ENCODE data around the gene ARPC2. TPM values are rescaled to one million over a fixed set of nuclear protein-coding genes. Genes with fewer than 3 reads are reported as not detected.

ARPC2 gene
- total and polyA plus RNA-seq, 10 of the 15 experiments (the other 5 are each of a cell fraction or from before 2014, with no cell fraction given) = 440 to 980 (median 709) TPM

- no peak for TF ChIP-seq GATAD2B (conservative IDR thresholded peaks at IDR 0.05; ENCODE audit: low read depth)
- no peak for TF ChIP-seq BMI1 (IDR thresholded peaks at IDR 0.05; ENCODE audit: borderline replicate concordance)
- no peak for TF ChIP-seq HDAC6 (IDR thresholded peaks at IDR 0.05; ENCODE audit: unreplicated experiment)
Observed at GRCh38 chr2:218278531-218279360, 61.8 kb downstream of the ARPC2 start (continued).

- H3K9ac ChIP-seq (ENCODE audit: control insufficient read depth, insufficient read depth, low read length) = no peak overlapping the region
- FAIRE-seq = no peak
- DNase-seq (ENCODE audit: low read depth, low spot score) = no peak
- H4K20me1 ChIP-seq (ENCODE audit: control insufficient read depth, insufficient read depth) = no peaks in the 10 kb centered on the region
- POLR2A ChIA-PET = no interaction called here
- SMC1A ChIA-PET (ENCODE audit: uncharacterized antibody, unreplicated experiment) = interaction anchor here (0.7 kb wide), 1 partner anchor 98 kb away, joined by 3 read pairs; no protein-coding TSS in a partner anchor
- no peak for ATAC-seq
- H3K4me3 ChIP-seq = no peak overlapping the region
- peaks cover 11% of the 10 kb centered on the region for H3K79me2 ChIP-seq (ENCODE audit: control insufficient read depth, insufficient read depth, low read length)
- no peak overlapping the region for H2AFZ ChIP-seq (ENCODE audit: control insufficient read depth, low read depth, low read length)
- RAD21 ChIA-PET (ENCODE audit: unreplicated experiment) = no interaction called here
- no peaks in the 10 kb centered on the region for H3K9me3 ChIP-seq (replicated peaks; ENCODE audit: control insufficient read depth, insufficient read depth, low read length)
- no peak overlapping the region for H3K4me2 ChIP-seq (ENCODE audit: control insufficient read depth, insufficient read depth)
- in situ Hi-C loops (cut with MboI) (loop anchor here (25.0 kb wide), 1 partner anchor 107 kb away; the partner anchor contains the start of genes CTDSP1 and SLC11A1), intact Hi-C loops (cut with micrococcal nuclease; ENCODE audit: unreplicated experiment) (no loop called here)
- H3K27me3 ChIP-seq (replicated peaks in 1 of 2; ENCODE audit: control insufficient read depth in 2 of 2, insufficient read depth in 2 of 2, low read length in 1 of 2) = no peaks in the 10 kb centered on the region
- WGBS (ENCODE audit: insufficient coverage, insufficient replicate concordance, low lambda C conversion rate, missing lambda C conversion rate) = 94% methylated on average over 13 of the region's 14 CpGs
- CTCF ChIA-PET = no interaction called here
- no TSS peak for BruUV-seq (replicated peaks)
- H3K36me3 ChIP-seq (ENCODE audit: control insufficient read depth in 2 of 2, insufficient read depth in 2 of 2, low read length in 1 of 2) = peaks cover 14 to 25% of the 10 kb centered on the region in 2 experiments
- H3K27ac ChIP-seq (ENCODE audit: control insufficient read depth, insufficient read depth) = no peak overlapping the region
- peaks cover 14% of the 10 kb centered on the region for H3K4me1 ChIP-seq (ENCODE audit: control insufficient read depth, insufficient read depth, low read length)
- TF ChIP-seq CREB1 (IDR thresholded peaks at IDR 0.05; ENCODE audit: low read depth) (no peak), POU2F2 (IDR thresholded peaks at IDR 0.05; ENCODE audit: borderline replicate concordance, low read depth, low read length) (no peak), EZH2 (IDR thresholded peaks at IDR 0.05; ENCODE audit: borderline replicate concordance, control insufficient read depth, low read depth, low read length) (no peak), ZNF592 (IDR thresholded peaks at IDR 0.05) (no peak), RUNX3 (IDR thresholded peaks at IDR 0.05; ENCODE audit: low read length) (no peak), USF1 (IDR thresholded peaks at IDR 0.05; ENCODE audit: borderline replicate concordance, extremely low read length, insufficient read depth, low read depth, low read length) (no peak), HDAC2 (IDR thresholded peaks at IDR 0.05) (no peak), RB1 (IDR thresholded peaks at IDR 0.05; ENCODE audit: borderline replicate concordance) (no peak), GATAD2B (conservative IDR thresholded peaks at IDR 0.05; ENCODE audit: low read depth) (no peak), IRF5 (IDR thresholded peaks at IDR 0.05; ENCODE audit: borderline replicate concordance) (no peak), STAT1 (conservative IDR thresholded peaks at IDR 0.05) (no peak), SMARCA5 (IDR thresholded peaks at IDR 0.05) (no peak), TBL1XR1 (IDR thresholded peaks at IDR 0.05; ENCODE audit: low read depth, low read length) (no peak), TARDBP (IDR thresholded peaks at IDR 0.05; ENCODE audit: borderline replicate concordance) (no peak)
Observed at GRCh38 chr2:218280260-218280870, 63.4 kb downstream of the ARPC2 start.

All from GM12878 (cell line).